Brain microvascular endothelial cell (primary cell): ENCODE measurements around the gene GRIK3.

ENCODE experiments used
- DNase-seq: peaks from one replicate; pipeline ENCODE4 v3.0.0-alpha.2; 2020
- H3K27ac ChIP-seq: fragments of 250-450 bp; sonication (Bioruptor Pico); 2 replicates; pipeline ENCODE4 v1.5.1; 2020; ENCODE audit warnings: mild to moderate bottlenecking, moderate library complexity
- H3K27me3 ChIP-seq: fragments of 250-450 bp; sonication (Bioruptor Pico); replicated peaks from 2 replicates; pipeline ENCODE4 v1.5.1; 2020; ENCODE audit warnings: mild to moderate bottlenecking
- H3K36me3 ChIP-seq: fragments of 250-450 bp; sonication (Bioruptor Pico); replicated peaks from 2 replicates; pipeline ENCODE4 v1.5.1; 2020; ENCODE audit warnings: mild to moderate bottlenecking
- H3K4me3 ChIP-seq: 2 replicates; pipeline ENCODE4 v1.5.1; 2011; ENCODE audit warnings: low read depth, mild to moderate bottlenecking, control low read depth, low read length, moderate library complexity
- in situ Hi-C: cut with HindIII; loops from 2 replicates; pipeline ENCODE4 v1.10.0; 2017; ENCODE audit warnings: low sequenced_read_pairs, low pct_ligation_motif_present
- TF ChIP-seq, protein P1 (sequence below): IDR thresholded peaks from 2 replicates; pipeline ENCODE4 v1.5.1; 2011; ENCODE audit warnings: low read depth, mild to moderate bottlenecking, moderate library complexity, low read length, control low read depth, inconsistent platforms; ENCODE audit errors: missing control alignments

GRIK3 gene

DNA sequence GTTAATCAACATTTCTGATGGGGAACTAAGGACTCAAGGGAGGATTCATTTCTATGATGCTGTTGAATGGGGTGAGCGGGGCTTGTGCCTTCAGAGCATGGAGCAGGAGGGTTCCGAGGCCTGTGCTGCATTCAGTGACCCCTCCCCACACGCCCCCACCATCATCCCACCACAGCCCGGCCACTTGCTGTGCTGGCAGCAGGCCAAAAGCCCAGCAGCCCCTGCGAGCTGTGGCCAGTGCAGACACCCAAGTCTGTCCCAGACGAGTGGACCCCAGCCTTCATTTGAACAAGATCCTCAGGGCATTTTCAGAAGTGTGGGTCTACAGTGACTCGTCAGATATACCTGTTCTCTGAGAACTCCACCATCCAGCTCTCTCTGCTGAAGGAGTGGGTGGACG lies 242.0 kb downstream of the GRIK3 start:
- DNase-seq: no peak
- Histone ChIP-seq H3K27me3 (no peaks in the 10 kb centered on the region), H3K36me3 (no peaks in the 10 kb centered on the region), H3K4me3 (no peak overlapping the region), H3K27ac (no peak overlapping the region)
- TF ChIP-seq, protein P1, sequence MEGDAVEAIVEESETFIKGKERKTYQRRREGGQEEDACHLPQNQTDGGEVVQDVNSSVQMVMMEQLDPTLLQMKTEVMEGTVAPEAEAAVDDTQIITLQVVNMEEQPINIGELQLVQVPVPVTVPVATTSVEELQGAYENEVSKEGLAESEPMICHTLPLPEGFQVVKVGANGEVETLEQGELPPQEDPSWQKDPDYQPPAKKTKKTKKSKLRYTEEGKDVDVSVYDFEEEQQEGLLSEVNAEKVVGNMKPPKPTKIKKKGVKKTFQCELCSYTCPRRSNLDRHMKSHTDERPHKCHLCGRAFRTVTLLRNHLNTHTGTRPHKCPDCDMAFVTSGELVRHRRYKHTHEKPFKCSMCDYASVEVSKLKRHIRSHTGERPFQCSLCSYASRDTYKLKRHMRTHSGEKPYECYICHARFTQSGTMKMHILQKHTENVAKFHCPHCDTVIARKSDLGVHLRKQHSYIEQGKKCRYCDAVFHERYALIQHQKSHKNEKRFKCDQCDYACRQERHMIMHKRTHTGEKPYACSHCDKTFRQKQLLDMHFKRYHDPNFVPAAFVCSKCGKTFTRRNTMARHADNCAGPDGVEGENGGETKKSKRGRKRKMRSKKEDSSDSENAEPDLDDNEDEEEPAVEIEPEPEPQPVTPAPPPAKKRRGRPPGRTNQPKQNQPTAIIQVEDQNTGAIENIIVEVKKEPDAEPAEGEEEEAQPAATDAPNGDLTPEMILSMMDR: no peak
- in situ Hi-C loops: no loop called here

DNA sequence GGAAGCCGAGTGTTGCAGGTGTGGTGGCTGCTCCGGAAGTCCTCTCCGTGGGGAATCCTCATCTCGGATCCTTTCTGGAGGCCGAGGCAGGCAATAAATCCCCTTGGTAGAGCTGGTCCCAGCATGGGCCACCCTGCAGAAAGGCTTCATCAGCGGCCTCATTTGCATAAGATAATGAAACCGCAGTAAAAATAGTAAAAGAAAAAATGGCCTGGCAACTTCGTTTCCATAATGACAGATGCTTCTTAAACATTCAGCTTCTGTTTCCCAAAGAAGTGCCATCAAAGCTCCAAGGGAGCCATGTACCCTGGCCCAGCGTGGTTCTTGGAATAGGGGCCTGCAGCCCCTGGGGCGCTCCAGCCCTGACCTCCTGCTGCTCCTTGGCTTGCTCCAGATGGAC lies 244.1 kb downstream of the GRIK3 start:
- no peak overlapping the region for H3K4me3 ChIP-seq
- H3K27ac ChIP-seq: no peak overlapping the region
- no peak for DNase-seq
- TF ChIP-seq, protein P1: no peak
- in situ Hi-C loops: no loop called here
- H3K36me3 ChIP-seq: no peaks in the 10 kb centered on the region
- H3K27me3 ChIP-seq: no peaks in the 10 kb centered on the region

DNA sequence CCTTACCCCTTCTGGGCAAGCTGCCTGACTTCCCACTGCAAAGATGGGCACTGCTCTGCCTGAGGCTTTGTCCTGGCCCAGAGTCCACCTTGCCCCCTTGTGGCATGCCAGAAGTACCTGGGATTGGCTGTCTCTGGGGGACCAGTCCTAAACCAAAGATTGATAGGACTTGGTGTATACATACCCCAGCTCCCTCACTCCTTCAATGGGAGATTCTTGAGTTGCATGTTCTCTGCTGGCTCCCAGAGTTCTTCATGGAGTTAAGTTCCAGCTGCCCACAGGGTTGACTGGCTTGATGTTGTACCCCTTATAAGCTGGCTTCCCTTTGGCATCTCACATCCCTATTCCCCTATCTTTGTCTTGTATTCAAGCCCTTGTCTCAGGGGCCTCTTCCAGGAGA lies 244.8 kb downstream of the GRIK3 start:
- DNase-seq: no peak
- no peaks in the 10 kb centered on the region for H3K27me3 ChIP-seq
- H3K4me3 ChIP-seq: no peak overlapping the region
- TF ChIP-seq, protein P1: no peak
- H3K36me3 ChIP-seq: no peaks in the 10 kb centered on the region
- no peak overlapping the region for H3K27ac ChIP-seq
- in situ Hi-C loops: no loop called here

DNA sequence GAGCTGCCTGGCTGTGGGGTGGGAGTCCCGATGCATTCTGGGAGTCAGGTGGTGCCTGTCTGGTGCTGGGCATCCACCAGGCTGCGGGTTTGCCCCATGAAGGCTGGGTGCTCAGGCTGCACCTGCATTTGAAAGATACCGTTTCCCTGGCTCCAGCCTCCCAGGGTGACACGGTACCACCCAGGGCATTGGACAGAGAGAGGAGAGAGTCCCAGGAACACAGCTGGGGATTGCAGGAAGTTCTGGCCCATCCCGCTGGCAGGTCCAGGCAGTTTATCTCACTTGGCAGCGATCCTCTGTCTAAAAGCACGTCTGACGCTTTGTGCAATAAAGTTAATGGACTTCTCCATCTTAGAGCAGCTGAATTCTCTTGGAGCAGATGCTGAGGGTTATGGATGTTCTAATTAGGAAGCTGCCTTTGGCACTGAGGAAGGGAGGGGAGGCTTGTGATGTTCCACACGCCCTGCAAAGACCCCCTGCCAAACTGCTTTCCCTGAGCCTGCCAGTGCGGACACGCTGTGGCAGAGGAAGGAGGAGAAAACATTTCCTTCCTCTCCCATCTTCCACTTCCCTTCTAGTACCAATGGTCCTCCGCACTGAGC lies 246.9 kb downstream of the GRIK3 start:
- Histone ChIP-seq H3K36me3 (no peaks in the 10 kb centered on the region), H3K27me3 (no peaks in the 10 kb centered on the region), H3K4me3 (no peak overlapping the region), H3K27ac (no peak overlapping the region)
- in situ Hi-C loops: no loop called here
- TF ChIP-seq, protein P1: no peak
- DNase-seq: no peak

DNA sequence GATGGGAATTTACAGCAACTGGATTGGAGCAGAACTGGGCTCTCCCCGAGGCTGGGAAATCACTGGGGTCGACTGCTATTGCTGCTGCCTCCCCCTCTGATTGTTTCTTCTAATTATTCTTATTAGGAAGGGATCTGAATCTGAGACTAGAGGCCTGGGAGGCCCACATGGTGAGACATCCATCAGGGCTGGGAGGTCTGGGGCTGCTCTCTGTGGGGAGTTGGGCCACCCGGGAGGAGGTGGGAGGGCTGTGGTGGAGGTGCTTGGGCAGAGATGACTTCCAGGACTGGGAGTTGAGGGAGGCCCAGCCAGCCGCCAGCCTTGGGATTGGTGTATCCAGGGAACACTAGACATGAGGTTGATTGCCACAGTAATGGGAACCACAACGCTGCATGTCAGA lies 247.9 kb downstream of the GRIK3 start:
- in situ Hi-C loops: no loop called here
- no peak for DNase-seq
- Histone ChIP-seq H3K36me3 (no peaks in the 10 kb centered on the region), H3K27me3 (no peaks in the 10 kb centered on the region), H3K27ac (no peak overlapping the region), H3K4me3 (no peak overlapping the region)
- TF ChIP-seq, protein P1: no peak
